Measurements from ENCODE around the gene NDUFB10.
"Not testable (repeated sequence)": the region's sequence is repeated elsewhere in the genome, so short reads cannot be mapped to it uniquely, and the experiment has no call there.

The NDUFB10 gene

DNA sequence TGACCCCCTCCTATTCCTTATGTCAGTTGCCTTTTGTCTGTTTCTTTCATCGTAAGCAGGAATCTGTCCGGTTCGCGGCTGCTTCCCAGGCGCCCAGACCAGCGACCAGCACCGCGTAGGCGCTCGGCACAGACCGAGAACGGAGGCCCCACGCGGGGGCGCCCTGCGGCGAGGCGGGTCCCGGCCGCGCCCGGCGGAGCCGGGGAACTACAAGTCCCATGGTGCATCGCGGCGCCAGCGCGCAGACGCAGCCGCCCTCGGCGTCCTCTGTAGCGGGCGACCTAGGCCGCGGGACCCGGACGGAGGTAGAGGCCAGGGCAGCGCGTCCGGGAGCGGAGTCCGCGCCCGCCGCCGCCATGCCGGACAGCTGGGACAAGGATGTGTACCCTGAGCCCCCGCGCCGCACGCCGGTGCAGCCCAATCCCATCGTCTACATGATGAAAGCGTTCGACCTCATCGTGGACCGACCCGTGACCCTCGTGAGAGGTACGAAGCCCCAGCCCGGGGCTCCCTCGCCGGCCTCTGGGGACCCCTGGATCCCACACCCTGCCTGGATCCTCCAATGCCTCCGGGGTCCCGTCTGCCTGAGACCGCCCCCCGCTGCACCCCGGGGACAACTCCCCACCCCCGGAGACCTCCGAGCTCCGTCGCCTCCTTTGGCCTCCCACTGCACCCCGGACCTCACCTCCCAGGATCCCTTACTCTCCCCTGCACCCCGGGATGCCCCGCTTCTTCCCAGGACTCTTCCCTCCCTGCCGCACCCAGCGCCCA, at the start of gene NDUFB10:
TSS of gene NDUFB10 (plus strand) at position 270 of the 771 bp plus-strand sequence. CDS start at position 357, 87 bp downstream.
- peak; percentile 90 for DNase-seq (ENCODE audit: low spot score)

DNA sequence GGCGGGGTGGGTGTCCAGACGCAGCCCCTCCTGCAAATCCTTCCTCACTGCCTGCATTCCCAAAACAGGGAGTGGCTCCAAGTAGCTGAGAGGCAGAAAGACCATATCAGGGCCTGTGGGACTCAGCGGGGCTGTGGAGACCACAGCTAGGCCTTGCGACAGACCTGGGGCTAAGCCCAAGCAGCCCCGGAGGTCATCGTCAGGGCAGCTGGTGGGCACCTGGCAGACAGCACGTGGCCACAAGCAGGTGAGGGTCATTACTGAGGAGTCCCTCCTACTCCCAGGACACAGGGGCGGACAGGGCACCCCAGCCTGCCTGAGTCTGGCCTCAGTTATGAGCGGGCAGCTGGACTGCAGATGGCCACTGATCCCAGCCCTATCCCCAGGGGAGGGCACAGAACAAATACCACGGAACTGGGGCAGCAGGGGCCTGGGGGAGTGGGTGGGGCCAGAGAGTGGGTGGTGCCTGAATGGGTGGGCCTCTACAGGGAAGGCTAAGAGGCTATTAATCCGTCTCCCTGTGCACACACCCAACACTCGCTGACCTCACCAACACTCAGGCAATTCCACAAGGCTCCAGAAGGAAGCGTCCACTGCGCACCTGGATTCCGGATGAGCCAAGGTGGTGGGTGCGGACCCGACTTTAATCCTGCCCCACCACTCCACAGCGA, 49.6 kb upstream of the NDUFB10 start:
- DNase-seq (ENCODE audit: low spot score), result no peak

DNA sequence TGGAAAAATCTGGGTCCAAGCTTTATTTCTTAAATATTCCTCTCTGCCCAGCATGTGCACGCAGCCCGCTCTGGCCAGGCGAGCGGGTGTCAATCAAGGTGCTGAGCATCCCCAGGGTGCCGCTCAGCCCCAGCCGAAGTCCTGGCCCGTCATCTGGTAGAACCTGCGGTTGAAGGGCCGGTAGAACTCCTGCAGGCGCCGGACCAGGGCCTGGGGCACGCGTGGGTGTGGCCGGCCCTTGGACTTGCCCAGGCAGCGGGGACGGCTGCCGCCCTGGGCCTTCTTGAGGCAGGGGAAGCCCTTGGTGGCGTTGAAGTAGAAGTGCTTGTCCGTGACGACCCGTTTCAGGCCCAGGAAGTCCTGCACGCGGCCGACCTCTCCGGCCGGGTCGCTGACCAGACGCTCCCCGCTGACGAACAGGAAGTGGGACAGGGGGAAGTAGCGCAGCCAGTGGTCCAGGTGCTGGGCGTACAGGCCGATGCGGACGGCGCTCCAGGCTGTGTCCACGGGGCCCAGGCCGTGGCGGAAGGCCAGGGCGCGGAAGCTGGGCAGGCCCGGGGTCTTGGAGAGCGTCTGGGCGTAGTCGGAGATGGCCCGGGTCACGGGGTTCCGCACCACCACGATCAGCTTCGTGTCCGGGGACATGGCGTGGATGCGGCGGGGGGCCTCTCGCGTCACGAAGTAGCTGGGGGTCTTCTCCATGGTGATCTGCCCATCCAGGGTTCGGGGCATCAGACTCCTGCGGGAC, 47.7 kb upstream of the NDUFB10 start:
- DNase-seq (ENCODE audit: low spot score), result no peak

DNA sequence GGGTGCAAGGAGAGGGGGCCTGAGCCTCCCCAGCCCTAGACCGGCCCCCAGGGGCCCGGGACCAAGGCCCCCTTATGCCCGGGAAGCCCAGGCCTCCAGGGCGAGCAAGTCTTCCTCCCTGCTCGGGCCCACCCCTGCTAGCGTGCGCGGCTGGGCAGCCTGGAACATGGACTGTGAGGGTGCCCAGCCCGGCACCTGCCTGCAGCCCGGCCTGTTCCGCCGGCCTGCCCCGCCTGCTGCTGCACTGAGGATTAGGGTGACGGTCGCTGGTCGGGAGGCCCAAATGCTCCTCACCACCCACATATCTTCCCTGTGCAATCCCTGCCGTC, 47.2 kb upstream of the NDUFB10 start:
- no peak for DNase-seq (ENCODE audit: low spot score)

DNA sequence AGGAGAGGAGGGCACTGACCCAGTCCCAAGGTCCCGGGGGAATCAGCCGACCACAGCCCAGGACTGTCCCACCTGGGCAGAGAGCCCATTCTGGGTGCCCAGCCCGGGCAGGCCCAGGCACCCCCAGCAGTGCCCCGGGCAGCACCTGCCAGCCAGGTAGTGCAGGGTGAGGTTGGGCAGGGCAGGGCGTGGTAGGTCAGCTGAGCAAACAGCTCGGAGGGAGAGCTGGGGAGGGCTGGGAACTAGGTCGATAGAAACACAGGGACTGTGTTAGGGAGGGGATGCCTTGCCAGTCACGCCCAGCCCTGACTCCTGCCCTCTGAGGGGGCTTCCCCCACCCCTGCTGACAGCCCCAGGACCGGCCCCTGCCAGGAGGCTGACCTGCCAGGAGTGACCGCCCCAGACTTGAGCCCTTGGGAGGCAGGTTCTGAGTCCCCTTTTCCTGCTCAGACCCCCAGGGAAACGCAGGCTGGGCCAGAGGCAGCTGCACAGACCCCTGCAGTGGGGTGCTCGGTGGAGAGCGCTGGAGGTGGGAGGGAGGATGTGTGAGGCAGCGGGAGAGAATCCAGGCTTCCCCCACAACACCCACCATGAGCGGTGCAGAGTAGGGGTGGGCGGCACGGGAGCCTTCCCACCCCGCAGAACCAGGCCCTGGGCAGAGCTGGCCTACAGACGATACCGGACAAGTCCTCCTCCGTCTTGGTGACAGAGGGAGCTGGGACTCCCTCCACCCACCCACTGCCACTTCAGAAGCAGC, 45.8 kb upstream of the NDUFB10 start:
- no peak for DNase-seq (ENCODE audit: low spot score)

DNA sequence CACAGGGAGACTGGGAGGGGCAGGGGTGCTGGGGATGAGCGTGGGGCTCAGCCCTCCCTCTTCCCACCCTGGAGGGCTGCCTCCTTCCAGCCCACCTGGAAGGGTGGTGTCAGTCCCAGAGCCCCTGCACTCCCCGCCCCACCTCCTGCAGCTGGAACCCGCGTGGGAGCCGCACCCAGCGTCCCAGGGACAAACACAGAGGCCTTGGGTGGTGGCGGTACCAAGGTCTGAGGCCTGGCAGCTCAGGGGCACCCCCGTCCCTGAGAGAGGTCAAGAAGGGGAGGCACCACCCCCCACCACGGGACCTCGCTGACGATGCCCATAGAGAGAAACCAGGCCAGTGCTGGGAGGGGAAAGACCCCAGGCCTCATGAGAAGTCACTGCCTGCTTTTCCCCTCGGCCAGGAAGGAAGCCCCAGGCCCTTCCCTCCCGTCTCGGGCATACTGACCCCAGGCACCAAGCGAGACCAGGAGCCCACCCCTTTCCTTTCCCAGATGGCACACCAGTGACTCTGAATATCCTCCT, 45.2 kb upstream of the NDUFB10 start:
- DNase-seq (ENCODE audit: low spot score), result no peak

DNA sequence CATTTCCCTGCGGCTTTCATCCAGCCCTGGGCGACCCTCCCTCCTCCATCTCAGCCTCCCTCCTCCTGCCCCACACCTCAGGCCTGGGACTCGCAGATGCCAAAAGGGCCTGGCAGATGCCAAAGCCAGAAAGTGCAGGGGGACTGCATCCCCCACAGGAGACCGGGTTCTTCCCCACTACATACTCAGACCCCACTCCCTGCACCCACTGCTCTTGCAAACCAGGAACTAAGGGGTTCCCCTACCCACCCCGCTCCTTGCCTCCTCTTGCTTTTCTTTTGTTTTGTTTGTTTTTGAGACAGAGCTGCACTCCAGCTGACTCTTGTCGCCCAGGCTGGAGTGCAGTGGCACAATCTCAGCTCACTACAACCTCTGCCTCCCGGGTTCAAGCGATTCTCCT, 44.4 kb upstream of the NDUFB10 start:
- no peak for DNase-seq (ENCODE audit: low spot score)

DNA sequence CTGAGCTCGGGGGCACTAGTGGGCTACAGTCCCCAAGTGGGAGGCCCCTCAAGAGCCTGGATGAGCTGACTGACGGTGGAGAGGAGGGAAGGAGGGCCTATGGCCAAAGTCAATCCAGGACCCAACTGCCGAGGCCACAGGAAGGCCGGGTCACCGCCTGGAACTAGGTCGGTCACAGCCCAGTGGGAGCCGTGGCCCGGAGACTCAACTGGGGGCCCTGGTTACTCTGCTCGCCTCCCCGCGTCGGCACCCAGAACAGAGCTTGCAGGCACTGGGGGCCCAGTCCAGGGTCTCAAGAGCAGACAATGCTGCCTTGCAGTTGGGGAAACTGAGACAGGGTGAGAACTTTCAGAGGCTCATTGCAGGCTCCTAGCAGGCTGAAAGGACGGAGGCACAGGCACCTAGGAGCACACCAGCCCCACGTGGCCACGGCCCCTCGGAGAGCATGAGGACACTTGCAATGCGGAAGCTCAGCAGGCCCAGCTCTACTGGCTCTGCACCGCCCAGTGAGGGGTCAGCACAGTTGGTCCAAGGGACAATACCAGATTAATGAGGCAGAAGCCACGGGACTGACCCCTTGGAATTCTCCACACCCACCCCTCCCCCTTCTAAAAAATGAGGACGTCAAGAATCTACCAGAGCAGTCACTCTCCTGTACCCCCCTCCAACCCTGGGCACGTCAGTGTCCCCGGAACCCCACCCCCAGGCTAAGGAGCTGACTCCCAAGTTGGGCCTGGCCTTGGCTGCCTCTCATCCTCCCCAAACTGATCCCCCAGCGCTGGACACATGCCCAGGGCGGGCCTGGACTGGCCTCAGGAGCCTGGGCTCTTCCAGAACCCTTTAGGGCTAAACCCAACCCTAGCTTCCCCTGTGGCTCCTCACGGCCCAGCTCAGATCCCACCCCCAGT, 43.4 kb upstream of the NDUFB10 start:
- no peak for DNase-seq (ENCODE audit: low spot score)

DNA sequence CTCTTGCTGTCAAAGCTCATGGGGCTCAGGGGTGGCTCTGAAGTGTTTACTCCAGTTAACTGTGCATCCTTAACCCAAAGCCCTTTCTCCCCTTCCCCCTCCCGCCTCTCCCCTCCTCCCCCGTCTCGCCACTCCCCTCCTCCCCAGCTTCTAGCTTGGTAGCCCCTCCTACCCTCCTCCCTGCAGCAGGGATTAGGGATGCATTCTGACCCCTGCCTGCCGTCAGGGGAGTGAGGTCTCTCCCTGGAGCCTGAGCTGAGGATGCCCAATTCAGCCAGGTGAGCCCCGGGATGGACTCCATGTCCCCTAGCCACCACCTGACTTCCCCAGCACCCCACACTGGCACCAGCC, 42.7 kb upstream of the NDUFB10 start:
- DNase-seq (ENCODE audit: low spot score), result no peak

DNA sequence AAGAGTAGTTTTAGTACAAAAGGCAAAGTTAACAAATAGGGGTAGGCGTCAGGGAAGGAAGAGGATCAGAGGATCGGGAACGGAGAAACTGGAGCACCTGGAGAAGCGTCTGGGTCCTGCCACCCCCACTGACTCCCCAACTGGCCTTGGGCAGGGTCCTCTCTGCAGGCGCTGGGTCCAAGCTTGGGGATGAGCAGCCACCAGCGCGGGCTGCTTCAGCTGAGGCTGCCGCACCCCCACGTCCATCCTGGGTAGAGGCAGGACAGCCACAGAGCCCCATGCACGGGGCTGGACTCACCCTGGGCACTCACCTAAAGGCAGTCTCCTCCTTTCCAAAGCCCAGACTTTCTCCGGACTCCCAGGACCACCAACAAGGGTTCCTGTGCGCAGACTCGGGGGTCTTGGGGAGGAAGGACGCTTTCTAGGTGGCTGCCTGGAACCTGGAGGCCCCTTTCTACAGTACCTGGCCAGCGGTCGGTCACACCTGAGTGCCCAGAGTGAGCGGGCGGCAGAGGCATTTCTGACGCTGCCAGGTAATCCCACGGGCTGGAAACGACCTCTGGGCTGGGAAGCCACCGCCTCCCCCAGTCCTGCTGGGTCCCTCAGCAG, 42.2 kb upstream of the NDUFB10 start:
- no peak for DNase-seq (ENCODE audit: low spot score)

DNA sequence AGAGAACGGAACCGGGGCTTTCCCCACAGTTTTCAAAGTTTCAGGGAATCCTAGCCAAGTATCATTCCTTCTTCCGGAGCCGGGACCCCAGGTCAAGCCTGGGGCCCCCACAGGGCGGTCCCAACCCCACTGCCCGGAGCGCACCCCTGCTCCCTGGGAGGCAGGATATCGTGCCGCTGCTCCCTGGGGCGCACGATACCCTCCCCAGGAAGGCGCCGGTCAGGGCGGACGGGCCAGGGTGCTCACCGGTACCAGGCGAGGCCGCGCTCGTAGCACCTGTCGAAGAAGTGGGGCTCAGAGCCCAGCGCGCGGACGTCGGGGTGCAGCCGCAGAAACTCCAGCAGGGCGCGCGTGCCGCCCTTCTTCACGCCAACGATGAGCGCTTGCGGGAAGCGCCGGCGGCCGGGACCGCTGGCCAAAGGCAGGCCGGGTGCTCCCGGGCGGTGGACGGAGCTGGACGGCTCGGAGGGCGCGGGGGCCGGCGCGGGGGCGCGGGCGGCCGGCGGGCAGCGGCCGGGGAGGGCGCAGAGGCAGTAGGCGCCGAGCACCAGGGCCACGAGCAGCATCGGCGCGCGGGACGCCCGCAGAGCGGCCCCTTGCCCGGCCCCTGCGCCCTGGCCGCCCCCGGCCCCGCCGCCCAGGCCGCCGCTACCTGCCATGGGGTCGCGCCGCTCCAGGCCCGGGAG, 41.5 kb upstream of the NDUFB10 start:
- DNase-seq (ENCODE audit: low spot score), result no peak

DNA sequence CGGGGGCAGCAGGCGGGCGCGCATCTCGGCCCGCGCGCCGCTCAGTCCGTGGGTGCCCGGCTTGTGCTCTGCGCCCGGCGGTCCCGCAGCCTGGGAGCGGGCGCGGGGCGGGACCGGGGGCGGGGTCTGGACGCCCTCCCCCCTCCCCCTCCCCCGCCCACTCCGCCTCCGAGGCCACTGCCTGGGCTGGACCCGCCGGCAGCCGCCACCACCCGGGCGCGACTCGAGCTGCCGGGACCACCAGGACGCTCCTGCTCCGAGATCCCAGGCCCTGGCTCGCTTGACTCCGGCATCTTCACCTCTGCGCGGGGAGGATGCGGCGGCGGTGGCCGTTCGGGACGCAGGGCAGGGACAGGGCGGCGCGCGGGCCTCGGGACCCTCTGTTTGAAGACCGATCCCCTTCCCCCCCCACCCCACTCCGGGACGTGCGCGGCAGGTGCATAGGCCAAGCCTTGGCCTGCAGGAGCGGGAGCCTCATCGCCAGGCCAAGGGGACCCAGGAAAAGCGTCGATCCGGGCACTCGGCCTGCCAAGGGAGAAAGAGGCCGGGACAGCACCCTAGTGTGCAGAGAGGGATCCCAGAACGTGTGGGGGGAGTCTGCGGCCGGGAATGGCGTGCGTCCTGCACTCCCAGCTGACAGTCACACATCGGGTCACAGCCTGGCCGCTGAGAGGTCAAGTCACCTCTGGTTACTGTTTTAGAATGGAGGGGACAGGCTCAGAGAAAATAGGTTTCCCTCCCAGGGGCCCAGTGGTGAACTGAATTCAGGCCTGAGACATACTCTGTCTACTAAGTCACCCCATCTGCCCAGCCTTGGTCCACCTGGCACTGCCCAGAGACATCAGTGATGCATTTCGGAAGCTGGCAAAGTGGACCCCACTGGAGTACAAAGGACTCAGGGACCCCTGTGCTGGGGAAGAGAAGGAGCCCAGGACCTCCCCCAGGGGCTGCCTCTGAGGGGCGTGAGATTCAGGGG, 40.7 kb upstream of the NDUFB10 start, which contains the start of gene HS3ST6:
TSS of gene HS3ST6 (minus strand) at position 65 of the 976 bp plus-strand sequence. CDS start 92 bp downstream, outside the sequence.
- no peak for DNase-seq (ENCODE audit: low spot score)

DNA sequence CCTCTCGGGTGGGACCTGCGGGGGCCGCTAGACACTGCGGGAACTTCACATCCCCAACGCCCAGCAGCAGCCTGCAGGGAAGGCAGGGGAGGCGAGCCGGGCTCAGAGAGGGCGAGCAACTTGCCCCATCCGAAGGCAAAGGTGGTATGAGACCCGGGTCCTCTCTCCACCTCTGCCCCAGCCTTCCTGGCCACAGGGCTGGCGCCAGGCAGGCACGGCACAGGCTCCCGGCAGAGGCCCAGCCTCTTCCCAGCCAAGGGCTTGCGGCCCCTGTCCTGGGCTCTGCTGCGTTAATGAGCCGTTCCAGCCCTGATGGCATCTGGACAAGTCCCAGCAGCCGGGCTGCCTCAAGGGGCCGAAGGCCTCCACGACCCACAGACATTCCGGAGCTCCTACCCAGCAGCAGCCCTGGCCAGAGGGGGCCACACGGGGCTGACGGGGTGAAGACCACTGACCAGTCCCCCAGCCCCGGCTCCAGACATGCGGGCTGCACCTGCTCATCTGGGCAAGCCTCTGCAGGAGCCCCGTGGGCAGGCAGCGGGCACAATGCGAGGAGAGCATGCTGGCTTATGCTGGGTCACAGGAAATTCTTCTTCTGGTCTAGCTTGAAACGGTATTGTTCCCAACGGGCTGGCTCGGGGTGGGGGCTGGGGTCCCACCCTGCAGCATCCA, 39.9 kb upstream of the NDUFB10 start:
- DNase-seq (ENCODE audit: low spot score), result no peak

DNA sequence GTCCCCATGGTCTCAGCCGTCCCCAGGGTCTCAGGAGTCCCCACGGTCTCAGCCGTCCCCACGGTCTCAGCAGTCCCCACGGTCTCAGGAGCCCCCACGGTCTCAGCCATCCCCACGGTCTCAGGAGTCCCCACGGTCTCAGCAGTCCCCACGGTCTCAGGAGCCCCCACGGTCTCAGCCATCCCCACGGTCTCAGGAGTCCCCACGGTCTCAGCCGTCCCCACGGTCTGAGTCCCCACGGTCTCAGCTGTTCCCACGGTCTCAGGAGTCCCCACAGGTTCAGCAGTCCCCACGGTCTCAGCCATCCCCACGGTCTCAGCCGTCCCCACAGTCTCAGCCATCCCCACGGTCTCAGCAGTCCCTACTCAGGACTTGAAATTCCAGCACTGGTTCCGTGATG, 39.2 kb upstream of the NDUFB10 start:
- DNase-seq (ENCODE audit: low spot score), result not testable (repeated sequence)

DNA sequence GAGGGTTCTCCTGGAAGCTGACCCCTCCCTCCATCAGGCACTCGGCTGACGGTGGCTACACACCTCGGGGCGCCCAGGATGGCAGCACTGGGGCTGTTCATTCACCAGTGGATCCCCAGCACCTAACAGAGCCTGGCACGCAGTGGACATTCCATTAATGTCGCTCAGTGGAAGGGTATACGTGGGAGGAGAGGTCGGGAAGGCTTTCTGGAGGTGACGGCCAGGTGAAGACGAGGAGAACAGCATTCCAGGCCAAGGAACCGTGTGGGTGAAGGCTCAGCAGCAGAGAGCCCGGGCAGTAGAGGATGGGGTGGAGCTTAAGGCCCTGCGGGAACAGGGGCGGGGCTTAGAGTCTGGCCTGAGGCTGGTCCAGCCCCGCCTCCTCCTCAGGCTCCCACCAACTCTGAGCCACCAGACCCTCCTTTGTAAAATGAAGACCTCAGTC, 38.6 kb upstream of the NDUFB10 start:
- DNase-seq (ENCODE audit: low spot score), result no peak

DNA sequence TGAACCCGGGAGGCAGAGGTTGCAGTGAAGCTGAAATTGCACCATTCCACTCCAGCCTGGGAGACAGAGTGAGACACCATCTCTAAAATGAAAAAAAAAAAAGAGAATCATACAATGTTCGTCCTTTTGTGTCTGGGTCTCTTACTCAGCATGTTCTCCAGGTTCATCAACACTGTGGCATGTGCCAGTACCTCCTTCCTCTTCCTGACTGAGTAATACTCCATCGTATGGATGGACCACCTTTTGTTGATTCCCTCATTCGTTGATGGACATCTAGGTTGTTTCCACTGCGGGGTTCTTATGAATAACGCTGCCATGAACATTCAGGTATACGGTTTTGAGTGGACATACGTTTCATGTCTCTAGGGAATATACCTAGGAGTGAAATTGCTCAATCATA, 37.0 kb upstream of the NDUFB10 start:
- DNase-seq (ENCODE audit: low spot score), result no peak

DNA sequence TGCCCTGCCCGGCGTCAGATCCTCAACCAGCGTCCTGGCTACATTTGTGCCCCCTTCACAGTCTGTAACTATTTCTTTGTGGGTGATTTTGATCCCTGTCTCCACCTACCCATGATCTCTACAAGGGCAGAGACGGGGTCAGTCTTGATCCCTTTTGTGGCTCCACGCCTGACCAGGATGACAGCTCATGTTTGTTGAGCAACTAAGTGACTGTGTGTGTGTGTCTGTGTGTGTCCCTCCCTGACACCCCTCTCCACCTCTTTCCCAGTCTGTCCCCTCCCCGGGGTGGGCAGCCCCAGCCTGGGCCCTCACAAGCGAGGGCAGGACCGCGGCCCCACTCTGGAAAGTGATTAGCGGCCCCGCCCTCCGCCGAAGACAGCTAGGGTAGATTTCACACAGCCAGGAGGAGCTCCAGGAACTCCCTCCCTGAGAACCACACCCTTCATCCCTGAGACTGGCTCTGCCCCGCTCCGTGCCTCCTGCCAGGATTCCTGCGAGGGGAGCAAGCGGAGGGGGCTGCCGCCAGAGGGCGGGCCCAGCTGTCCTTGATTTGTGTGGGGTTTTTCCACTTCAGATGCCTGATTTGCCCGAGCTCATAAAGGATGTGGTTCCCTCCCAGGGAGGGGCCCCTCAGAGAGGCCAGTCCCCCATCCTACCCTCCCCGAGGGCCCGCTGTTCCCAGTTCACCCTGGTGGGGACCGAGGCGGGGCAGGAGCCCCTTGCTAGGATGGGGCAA, 35.9 kb upstream of the NDUFB10 start:
- no peak for DNase-seq (ENCODE audit: low spot score)

Data from hepatic stellate cell (primary cell).